22Rv1 (cell line): ENCODE data around the gene LAPTM5.

Source experiments
- ZFX ChIP-seq: fragments of 450-650 bp; IDR thresholded peaks from 2 replicates; pipeline ENCODE4 v1.6.1; 2017; ENCODE audit warnings: antibody characterized with exemption, borderline replicate concordance
- TF ChIP-seq, protein P1 (sequence below): fragments of 450-650 bp; IDR thresholded peaks from 2 replicates; pipeline ENCODE4 v1.5.1; 2017; ENCODE audit warnings: mild to moderate bottlenecking

DNA sequence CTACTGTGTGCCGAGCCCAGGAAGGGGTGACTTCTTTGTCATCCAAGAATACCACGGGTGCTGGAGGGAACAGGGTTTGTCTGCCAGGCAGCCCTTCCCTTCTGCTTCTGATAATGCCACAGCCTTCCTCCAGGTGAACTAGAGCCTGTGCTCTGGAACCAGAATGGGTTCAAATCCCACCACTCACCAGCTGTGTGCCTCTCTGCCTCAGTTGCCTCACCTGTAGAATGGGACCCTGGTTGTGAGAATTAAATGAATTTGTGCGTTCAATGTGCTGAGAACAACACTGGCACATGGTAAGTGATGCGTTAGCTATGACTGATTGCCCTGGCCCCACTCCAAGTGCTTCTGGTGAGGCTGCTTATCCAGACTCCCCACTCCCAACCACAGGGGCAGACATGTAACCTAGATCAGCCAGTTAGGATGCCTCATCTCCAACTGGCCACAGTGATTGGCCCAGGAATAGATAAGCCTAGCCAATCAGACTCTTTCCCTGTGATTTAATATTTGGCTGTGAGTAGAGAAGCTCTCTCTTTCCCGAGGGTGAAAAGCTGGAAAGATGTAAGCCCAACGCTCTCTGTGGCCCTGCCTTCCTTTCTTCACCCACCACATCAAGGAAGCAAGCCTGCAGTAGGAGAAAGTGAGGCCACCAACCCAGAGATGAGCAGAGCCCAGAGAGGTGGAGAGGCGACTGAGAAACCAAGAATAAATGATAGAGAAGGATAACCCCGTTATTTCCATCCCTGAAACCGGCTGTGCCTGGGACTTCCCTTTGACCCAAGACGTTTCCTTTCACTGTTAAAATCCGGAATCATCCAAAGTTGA is 20.8 kb upstream of the LAPTM5 start:
- TF ChIP-seq, protein P1, sequence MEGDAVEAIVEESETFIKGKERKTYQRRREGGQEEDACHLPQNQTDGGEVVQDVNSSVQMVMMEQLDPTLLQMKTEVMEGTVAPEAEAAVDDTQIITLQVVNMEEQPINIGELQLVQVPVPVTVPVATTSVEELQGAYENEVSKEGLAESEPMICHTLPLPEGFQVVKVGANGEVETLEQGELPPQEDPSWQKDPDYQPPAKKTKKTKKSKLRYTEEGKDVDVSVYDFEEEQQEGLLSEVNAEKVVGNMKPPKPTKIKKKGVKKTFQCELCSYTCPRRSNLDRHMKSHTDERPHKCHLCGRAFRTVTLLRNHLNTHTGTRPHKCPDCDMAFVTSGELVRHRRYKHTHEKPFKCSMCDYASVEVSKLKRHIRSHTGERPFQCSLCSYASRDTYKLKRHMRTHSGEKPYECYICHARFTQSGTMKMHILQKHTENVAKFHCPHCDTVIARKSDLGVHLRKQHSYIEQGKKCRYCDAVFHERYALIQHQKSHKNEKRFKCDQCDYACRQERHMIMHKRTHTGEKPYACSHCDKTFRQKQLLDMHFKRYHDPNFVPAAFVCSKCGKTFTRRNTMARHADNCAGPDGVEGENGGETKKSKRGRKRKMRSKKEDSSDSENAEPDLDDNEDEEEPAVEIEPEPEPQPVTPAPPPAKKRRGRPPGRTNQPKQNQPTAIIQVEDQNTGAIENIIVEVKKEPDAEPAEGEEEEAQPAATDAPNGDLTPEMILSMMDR = no peak
- no peak for TF ChIP-seq ZFX
